HK-2 (cell line): Measurements from ENCODE around the gene ODF4.
A peak's percentile ranks its signal among the peaks of the same experiment; 100 is the strongest.
"Not testable (repeated sequence)": the region's sequence is repeated elsewhere in the genome, so short reads cannot be mapped to it uniquely, and the experiment has no call there.

ENCODE experiments used
- DNase-seq: peaks from one replicate; pipeline ENCODE4 v3.0.0-alpha.2; 2018; ENCODE audit not compliant: unreplicated experiment

Gene ODF4

GRCh38 chr17:8368193-8368592 is 28.6 kb downstream of the ODF4 start:
- DNase-seq: no peak

GRCh38 chr17:8369944-8370343 is 30.3 kb downstream of the ODF4 start:
- DNase-seq: no peak

- DNase-seq: no peak
Measured at GRCh38 chr17:8371786-8372185, 32.1 kb downstream of the ODF4 start.

GRCh38 chr17:8372422-8372821 is 32.8 kb downstream of the ODF4 start:
- DNase-seq: no peak

- not testable (repeated sequence) for DNase-seq
Measured at GRCh38 chr17:8373856-8374255, 34.2 kb downstream of the ODF4 start.

- DNase-seq: no peak
Measured at GRCh38 chr17:8375738-8376259, 36.2 kb downstream of the ODF4 start.

GRCh38 chr17:8376271-8377067 is 36.8 kb downstream of the ODF4 start, which contains the start of gene KRABD2:
TSS of gene KRABD2 (minus strand) at chr17:8376704.
- DNase-seq: peak; percentile 96

- DNase-seq: no peak
Measured at GRCh38 chr17:8377422-8377821, 37.8 kb downstream of the ODF4 start.

GRCh38 chr17:8378117-8378516 is 38.5 kb downstream of the ODF4 start:
- not testable (repeated sequence) for DNase-seq

- no peak for DNase-seq
Measured at GRCh38 chr17:8380049-8380448, 40.4 kb downstream of the ODF4 start.

- no peak for DNase-seq
Measured at GRCh38 chr17:8382052-8382879, 42.6 kb downstream of the ODF4 start.

GRCh38 chr17:8382880-8383142 is 43.2 kb downstream of the ODF4 start:
- DNase-seq: no peak

GRCh38 chr17:8383143-8383822 is 43.6 kb downstream of the ODF4 start, which contains the start of gene RPL26:
TSS of gene RPL26 (minus strand) at chr17:8383193. CDS start at chr17:8382310, 883 bp downstream.
- peak; percentile 96 for DNase-seq

GRCh38 chr17:8384801-8385378 is 45.2 kb downstream of the ODF4 start:
- DNase-seq: peak; percentile 81

- no peak for DNase-seq
Measured at GRCh38 chr17:8386841-8387240, 47.2 kb downstream of the ODF4 start.

- no peak for DNase-seq
Measured at GRCh38 chr17:8387914-8388651, 48.4 kb downstream of the ODF4 start.

- no peak for DNase-seq
Measured at GRCh38 chr17:8391711-8392110, 52.1 kb downstream of the ODF4 start.

GRCh38 chr17:8392274-8392673 is 52.6 kb downstream of the ODF4 start:
- no peak for DNase-seq

- no peak for DNase-seq
Measured at GRCh38 chr17:8392674-8393469, 53.2 kb downstream of the ODF4 start.

- no peak for DNase-seq
Measured at GRCh38 chr17:8393470-8394231, 54.0 kb downstream of the ODF4 start.
